ENCODE measurements around the gene ANO6. TPM values are rescaled to one million over a fixed set of nuclear protein-coding genes. Genes with fewer than 3 reads are reported as not detected.
"Not testable (repeated sequence)": the region's sequence is repeated elsewhere in the genome, so short reads cannot be mapped to it uniquely, and the experiment has no call there.

Gene ANO6
- total RNA-seq, 1 donor from 2014 or later = 48.6 TPM

DNA sequence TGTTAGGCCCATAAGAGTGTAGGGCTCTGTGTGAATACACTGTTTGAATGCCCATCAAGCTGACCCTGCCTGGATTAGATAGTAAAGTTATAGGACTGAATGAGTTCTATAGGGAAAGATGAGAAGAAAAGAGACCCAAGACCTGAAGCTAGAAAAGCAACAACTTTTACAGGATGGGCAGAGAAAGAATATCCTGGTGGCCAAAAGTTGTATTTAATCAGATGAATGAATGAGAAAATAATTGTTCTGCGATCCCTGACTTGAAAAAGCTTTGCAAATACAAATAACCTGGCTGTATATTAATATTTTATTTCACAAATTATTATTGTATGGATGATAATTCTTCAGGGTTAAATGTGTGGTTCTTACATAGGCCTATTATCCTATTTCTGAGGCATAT is 2.8 kb upstream of the ANO6 start:
- no peak for DNase-seq (ENCODE audit: low read depth in 2 of 2)

DNA sequence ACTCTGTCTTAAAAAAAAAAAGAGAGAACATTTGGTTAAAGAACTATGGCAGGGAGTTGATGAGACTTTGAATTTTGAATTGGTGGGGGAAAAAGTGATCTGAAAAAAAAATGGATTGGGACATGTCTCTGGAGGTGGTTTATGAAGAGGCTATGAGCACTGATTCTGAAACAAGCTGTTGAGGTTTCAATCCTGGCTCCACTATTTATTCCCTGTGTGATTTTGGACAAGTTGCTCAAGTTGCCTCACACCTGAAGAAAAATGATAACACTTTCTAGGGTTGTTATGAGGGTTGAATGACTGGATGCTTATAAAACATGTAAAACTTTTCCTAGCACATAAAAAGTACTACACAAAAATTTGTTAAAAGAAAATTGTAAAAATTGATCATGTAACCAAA is 1.8 kb upstream of the ANO6 start:
- no peak for DNase-seq (ENCODE audit: low read depth in 2 of 2)

DNA sequence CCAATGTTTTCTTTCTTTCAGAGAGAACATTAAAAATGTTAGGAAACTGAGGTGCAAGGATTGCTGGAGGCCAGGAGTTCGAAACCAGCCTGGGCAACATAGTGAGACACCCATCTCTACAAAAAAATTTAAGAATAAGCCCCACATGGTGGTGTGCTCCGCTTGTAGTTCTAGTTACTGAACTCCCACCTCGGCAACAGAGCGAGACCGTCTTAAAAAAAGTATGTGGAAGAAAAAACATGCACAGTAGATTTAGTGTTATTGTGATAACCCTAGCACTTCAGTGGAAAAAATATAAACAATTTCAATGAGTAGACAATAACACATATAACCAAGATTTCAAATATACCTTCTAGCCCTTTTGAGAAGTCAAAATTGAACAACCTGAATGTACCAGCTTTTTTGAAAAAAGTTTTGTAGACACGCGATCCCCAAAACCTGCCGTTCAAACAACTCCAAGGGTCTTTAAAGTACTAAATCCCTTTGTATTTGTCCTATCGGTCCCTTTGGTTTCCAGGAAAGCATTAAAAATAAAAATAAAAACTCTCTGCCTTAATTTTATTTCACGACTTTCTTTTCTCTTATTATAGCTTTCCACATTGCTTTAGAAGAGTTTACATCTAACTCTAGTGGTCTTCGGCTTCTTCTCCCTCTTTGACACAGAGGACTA is 1.0 kb upstream of the ANO6 start:
- DNase-seq (ENCODE audit: low read depth in 2 of 2) = peak; percentile 37 to 49

DNA sequence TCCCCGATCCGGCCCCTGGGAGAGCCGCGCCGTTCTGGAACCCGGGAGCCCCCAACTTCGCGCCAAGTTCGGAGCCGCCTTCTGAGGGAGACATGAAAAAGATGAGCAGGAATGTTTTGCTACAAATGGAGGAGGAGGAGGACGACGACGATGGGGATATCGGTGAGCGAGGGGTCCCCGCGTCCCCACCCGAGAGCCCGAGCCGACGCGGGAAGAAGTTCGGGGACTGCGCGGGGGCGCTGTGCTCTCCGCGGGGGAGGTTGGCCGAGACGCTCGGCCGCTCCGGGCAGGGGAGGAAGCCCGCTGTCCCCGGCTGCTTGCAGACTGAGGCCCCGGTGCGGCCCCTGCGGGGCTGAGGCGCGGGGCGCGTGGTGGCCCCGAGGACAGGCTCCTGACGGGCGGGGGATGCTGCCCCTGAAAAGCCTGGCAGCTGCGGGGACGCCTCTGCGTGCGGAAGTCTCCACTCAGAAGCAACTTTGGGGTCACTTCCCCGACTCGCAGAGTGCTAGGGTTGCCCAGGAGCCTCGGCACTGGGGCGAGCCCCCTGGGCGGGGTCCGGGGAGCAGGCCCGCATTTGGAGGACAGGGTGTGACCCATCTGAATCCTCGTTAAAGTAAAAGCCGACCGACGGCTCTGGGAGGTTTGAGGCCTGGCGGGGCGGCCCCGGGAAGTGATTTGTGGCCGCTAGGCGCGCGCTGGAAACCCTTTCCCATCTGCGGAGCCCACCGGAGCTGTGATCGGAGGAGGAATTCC is 511 bp downstream of the ANO6 start:
- DNase-seq (ENCODE audit: low read depth in 2 of 2) = peak; percentile 63 to 75

- DNase-seq (ENCODE audit: low read depth in 2 of 2) = peak; percentile 17 to 20
These were observed 1.1 kb downstream of the ANO6 start for GRCh38 chr12:45216983-45217485.

DNA sequence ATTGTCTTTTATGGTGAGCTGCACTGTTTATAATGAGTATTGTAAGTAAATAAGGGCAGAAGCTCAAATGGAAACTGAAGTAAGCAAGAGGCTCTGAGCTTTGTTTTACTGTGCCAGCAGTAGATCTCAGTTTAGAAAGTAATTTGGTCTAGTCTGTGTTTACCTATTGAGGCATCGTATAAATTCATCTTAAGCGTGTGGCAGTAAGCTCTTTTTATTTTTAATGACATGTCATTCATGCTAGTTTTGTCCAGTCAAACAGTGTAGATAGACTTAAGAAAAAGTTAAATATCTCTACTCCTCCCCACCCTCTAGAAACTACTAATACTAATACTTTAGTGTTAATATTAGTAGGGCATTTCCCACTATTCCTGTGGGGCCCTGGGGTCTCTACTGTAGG is 2.0 kb downstream of the ANO6 start:
- peak; percentile 10 to 29 for DNase-seq (ENCODE audit: low read depth in 2 of 2)

DNA sequence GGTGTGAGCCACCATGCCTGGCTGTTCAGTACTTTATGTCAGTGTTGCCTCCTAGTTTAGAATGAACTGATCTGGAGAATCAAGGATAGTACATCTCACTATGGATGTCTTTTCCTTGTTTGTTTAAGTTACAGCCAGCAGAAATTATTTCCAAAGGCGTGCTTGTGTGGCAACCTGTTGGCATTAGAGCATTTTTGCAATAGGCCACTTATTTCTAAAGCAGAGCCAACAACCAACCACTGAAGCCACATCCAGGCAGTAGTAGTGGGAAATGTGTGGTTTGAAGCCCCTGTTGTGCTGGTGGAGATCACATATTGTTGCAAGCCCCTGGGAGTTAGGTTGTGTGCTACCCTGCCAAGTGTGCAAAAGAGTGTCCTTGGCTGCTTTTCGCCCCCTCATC is 3.7 kb downstream of the ANO6 start:
- DNase-seq (ENCODE audit: low read depth in 2 of 2) = no peak

- no peak for DNase-seq (ENCODE audit: low read depth in 2 of 2)
These were observed 4.6 kb downstream of the ANO6 start for GRCh38 chr12:45220363-45220931.

- no peak for DNase-seq (ENCODE audit: low read depth in 2 of 2)
These were observed 5.1 kb downstream of the ANO6 start for GRCh38 chr12:45220969-45221368.

GRCh38 chr12:45223868-45224267 is 8.0 kb downstream of the ANO6 start:
- DNase-seq (ENCODE audit: low read depth in 2 of 2) = no peak

GRCh38 chr12:45224311-45224710 is 8.4 kb downstream of the ANO6 start:
- no peak for DNase-seq (ENCODE audit: low read depth in 2 of 2)

DNA sequence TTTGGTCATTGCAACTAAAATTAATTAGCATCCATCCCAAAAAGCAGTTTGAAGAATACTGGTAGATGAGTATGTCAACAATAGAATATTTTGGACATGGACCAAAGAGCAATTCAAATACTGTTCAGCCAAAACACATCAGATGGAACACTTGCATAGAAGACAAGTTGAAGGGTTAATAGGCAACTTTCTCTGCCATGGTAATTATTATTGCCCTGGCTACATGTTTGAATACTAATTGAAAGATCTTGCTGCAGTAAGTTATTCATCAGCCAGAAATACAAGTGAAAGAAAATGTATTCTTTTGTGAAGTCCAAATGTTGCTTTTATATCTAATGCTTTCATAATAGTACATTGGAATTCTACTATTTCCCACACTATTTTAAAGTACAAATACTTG is 10.1 kb downstream of the ANO6 start:
- no peak for DNase-seq (ENCODE audit: low read depth in 2 of 2)

DNA sequence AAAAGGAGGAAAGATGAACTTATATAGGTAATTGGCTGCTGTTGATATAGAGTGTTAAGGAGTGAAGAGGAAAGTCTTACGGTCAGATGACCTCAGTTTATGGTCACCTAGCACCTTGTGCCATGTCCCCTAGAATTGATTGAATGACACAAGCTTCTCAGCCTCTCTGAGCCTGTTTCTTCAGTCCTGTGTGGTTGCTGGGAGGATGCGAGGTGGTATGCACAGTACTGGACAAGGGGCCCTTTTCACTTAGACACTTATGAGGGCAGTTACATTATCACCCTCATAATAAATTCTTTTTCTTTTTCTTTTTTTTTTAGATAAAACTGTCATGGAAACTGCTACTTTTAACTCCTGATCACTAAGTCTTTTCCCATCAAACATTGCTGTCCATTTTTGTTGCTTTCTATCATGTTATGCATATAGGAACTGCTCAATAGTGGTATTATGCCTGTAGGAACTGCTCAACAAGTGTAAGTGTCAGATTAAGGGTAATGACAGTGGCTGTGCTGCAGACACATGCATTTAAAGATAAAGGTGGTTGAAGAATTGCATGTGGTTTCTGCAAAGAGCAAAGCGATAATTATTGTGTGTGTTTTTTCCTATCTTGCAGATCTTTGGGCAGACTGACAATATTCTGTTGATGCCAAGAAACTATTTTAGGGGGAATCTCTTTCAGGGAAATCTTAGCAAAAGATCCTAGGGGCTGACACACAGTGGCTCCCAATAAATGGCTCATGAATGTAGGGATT is 11.6 kb downstream of the ANO6 start:
- DNase-seq (ENCODE audit: low read depth in 2 of 2) = no peak

DNA sequence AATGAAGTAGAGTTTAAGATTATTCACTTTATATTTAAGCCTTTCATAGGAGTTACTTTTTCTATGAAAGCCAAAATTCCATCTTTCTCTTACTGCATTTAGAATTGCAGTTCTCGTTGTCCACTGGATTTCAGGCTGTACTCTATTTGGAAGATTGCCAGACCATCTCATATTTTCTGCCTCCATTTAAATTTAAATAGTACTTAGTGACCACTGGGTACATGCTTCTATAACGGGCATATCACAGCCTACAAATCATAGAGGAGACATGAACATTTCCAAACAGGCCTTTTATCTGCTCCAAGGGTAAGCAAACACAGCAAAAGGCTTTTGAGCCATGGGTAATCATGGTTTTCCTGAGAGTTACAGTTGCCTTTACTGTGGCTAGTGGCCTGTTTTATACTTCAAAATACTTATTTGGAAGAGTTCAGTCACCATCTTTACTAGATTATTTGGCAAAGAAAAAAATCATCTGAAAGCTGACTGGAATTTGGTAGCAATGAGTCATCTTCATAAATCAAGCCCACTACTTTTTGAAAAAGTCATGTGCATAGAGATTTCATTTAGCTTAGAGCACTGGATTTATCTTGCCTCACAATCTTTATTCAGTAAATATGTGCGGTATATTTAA is 15.7 kb downstream of the ANO6 start:
- peak; percentile 75 to 85 for DNase-seq (ENCODE audit: low read depth in 2 of 2)

DNA sequence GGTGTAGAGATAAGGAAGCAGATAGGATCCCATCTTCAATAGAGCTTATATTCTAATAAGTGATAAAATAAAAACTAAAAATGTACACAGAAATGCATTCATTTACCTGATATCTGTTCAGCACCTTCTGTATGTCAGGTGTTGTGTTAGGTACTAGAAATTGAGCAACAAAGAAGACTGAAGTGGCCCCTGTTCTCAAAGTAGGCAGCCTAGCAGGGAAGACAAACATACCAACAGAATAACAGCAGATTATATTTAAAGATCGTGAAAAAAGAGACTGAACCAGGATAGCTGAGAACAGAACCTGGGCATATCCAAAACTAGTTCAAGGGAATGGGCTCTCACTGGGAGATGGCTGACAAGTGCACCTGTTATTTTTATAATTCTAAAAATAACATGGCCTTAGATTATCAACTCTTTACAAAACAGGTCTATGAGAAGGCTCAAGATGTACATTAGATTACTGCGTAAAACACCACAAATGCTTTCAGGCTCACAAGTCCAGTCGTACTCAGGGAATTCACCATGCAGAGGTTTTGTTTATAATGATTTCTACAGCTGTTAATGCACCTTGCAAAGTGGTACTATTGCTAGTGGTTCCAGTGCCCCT is 16.4 kb downstream of the ANO6 start:
- DNase-seq (ENCODE audit: low read depth in 2 of 2) = peak in 1 of 2 donors; percentile 9

GRCh38 chr12:45232756-45233372 is 17.0 kb downstream of the ANO6 start:
- DNase-seq (ENCODE audit: low read depth in 2 of 2) = peak; percentile 80 to 99

DNA sequence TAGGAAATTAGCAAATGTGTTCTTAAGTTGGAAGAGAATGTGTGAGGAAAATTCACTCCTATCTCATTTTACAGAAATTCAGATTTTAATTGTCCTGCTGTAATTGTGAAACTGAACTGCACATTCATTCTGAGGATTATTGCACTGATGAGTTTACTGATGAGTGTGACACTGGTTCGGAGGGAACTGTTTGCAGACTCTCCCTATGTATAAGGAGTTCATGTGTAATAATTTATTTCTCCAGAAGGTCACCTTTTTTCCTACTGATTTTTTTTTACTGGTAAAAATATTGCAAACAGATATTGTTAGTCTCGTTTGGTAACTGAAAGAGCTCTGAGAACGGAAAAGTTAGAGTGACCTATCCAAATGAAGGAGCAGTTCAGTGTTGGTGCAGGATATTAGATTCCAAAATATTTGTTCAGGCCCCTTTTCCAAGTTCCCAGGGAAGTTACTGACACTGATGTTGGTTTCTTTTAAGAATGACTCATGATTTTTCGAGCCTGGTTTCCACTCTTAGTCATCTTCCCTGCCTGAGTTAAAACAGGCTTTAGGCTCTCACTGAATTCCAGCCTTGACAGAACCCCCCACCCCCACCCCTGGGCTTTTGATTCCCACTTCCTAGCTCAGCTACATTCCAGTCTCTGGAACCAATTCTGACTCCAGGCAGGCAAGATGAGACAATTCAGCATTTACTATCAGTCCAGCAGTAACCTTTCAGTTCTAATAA is 18.4 kb downstream of the ANO6 start:
- peak; percentile 88 to 99 for DNase-seq (ENCODE audit: low read depth in 2 of 2)

- DNase-seq (ENCODE audit: low read depth in 2 of 2) = peak; percentile 17 to 85
These were observed 19.5 kb downstream of the ANO6 start for GRCh38 chr12:45235087-45236025.

- DNase-seq (ENCODE audit: low read depth in 2 of 2) = not testable (repeated sequence)
These were observed 20.5 kb downstream of the ANO6 start for GRCh38 chr12:45236383-45236782.

Measured in lung microvascular endothelial cell (primary cell).